ENCODE results near the gene JAZF1.

JAZF1 gene

DNA sequence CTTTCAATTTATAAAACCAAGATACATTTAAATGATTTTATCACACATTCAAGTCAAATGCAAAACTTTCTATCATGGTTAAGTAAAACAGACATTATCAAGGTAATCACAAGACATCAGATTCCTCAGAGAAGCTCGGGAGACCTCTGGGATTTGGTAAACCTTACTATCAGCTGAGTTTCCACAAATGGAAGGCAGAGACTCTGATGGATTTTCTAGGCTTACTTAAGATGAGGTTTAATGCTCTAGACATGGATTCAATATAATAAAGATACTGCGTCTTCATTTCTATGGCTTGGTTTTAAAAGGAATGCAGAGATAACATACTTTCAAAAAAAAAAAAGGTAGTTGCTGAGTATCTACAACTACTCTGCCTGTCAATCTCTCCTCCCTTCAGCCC is 171.7 kb downstream of the JAZF1 start:
- no peak overlapping the region for H3K27ac ChIP-seq
- TF ChIP-seq, protein P1, sequence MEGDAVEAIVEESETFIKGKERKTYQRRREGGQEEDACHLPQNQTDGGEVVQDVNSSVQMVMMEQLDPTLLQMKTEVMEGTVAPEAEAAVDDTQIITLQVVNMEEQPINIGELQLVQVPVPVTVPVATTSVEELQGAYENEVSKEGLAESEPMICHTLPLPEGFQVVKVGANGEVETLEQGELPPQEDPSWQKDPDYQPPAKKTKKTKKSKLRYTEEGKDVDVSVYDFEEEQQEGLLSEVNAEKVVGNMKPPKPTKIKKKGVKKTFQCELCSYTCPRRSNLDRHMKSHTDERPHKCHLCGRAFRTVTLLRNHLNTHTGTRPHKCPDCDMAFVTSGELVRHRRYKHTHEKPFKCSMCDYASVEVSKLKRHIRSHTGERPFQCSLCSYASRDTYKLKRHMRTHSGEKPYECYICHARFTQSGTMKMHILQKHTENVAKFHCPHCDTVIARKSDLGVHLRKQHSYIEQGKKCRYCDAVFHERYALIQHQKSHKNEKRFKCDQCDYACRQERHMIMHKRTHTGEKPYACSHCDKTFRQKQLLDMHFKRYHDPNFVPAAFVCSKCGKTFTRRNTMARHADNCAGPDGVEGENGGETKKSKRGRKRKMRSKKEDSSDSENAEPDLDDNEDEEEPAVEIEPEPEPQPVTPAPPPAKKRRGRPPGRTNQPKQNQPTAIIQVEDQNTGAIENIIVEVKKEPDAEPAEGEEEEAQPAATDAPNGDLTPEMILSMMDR (conservative IDR thresholded peaks at IDR 0.05): no peak

DNA sequence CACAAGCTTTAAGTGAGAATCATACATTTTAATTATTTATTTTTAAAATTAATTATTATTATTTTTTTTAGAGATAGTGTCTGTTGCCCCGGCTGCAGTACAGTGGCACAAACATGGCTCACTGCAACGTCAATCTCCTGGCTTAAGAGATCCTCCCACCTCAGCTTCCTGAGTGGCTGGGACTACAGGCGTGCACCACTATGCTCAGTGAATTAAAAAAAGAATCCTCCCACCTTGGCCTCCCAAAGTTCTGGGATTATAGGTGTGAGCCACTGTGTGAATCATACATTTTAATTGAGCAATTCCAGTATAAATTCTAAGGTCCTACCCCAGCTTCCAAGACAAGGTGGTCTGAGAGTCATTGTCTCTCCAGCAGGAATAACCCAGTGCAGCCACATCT is 172.4 kb downstream of the JAZF1 start:
- TF ChIP-seq, protein P1 (conservative IDR thresholded peaks at IDR 0.05): no peak
- H3K27ac ChIP-seq: no peak overlapping the region

DNA sequence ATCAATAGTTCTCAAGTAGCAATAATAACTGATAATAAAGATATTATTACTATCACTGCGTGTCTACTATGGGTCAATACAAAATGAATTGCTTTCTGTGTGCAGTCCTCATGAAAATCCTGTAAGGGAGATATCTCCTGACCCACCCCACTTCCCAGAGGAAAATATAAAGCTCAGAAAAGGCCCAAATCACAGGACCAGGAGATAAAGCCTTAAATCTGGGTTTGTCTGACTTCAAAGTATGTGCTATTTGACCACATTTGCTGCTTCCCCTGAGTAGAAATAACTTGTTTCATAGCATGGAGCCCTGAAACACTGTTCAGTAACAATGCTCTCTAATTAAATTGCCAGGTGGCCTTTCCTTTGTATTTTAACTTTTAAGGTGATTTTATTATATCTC is 174.1 kb downstream of the JAZF1 start:
- no peak overlapping the region for H3K27ac ChIP-seq

DNA sequence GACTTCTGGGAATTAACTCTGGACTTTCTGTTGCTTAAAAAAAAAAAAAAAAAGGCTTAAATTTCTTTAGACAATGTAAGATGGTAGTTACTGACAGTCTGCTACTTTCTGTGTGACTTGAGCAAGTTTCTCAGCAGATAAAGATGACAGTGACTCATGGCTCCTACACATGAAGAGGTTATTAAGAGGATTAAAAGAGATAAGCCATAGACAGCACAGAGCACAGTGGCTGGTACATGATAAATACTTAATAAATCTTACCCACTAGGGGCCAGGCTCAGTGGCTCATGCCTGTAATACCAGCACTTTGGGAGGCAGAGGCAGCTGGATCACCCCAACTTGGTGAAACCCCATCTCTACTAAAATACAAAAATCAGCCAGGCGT is 174.8 kb downstream of the JAZF1 start:
- TF ChIP-seq, protein P1 (conservative IDR thresholded peaks at IDR 0.05): no peak

More for the DNA sequence above, 174.1 kb downstream of the JAZF1 start:
- TF ChIP-seq, protein P1 (conservative IDR thresholded peaks at IDR 0.05): no peak

DNA sequence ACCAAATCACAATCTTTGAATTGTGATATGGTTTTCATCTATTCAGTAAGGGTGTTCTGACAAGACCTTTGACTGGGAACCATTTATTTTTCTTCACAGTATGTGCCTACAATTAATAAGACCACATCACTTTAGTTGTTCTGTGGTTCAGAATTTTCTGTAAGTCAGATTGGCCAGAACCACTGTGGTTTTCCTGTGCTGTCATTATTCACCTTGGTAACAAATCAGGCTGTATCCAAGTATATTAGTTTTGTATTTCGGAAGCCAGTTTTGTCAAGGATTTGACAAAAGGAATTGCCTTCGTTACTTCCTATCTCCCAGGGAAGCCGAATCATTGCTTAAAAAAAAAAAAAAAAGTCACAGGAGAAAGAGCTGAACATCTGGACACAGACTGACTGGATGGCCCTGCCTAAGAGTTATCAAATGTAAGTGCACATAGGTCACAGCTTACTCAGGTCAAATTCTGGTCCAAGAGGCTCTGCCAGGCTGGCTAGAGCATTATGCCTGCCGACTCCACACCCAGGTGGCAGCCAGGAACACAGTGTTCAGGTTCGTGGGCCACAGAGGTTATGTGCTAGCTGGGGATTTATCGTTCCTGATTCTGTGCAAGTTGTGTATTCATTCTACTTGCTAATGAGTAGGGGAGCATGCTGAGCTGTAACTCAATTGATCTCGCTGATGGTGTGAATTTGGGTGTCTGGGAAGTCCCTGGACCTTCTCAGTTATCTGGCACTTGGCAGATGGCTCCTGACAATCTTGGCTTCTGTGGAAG is 175.3 kb downstream of the JAZF1 start:
- TF ChIP-seq, protein P1 (conservative IDR thresholded peaks at IDR 0.05): no peak
- no peak overlapping the region for H3K27ac ChIP-seq

More for the DNA sequence above, 174.8 kb downstream of the JAZF1 start:
- H3K27ac ChIP-seq: no peak overlapping the region

DNA sequence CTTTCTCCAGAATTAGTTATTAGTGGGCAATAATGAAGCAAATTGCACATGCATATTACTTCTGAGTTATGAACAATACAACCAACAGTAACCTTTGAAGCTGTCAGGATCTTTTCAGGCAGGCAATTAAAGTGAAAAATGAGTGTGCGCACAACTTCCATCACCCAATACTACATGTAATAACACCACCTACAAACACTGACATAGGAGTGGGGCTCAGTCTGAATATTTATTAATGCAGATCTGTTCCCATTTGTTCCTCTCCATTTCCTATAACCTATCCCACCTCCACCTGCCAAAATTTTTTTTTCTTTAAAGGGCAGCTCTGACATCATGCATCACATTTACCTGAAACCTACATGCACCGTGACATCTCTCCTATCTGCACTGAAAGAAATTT is 177.2 kb downstream of the JAZF1 start:
- no peak overlapping the region for H3K27ac ChIP-seq
- TF ChIP-seq, protein P1 (conservative IDR thresholded peaks at IDR 0.05): no peak

DNA sequence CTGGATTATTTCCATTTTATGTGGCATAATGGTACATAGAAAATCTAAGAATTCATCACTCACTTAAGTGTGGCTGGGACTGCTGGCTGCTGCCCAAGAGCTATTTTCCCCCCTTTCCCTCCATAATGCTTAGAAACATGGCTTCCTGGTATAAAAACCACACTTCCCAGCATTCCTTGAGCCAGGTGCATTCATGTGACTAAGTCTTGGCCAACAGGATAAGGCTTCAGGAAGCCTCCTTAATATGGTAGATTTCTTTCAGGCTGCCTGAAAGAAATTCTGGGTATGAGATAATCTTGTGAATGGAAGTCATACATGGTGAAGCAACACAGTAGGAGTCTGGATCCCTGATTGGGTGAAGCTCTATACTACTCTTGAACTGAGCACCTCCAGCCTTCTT is 178.0 kb downstream of the JAZF1 start:
- H3K27ac ChIP-seq: no peak overlapping the region
- TF ChIP-seq, protein P1 (conservative IDR thresholded peaks at IDR 0.05): no peak
